H1 (cell line): Measurements from ENCODE around the gene LIPT2. TPM values are rescaled to one million over a fixed set of nuclear protein-coding genes. Genes with fewer than 3 reads are reported as not detected.

ENCODE experiments used
- BCL11A ChIP-seq, 2 experiments: IDR thresholded peaks; one replicate each; pipeline ENCODE4 v1.6.1; 2011; ENCODE audit warnings: low read depth in 2 of 2, low read length in 2 of 2, mild to moderate bottlenecking in 2 of 2
- CHD1 ChIP-seq: IDR thresholded peaks from 2 replicates; pipeline ENCODE4 v1.6.1; 2012; ENCODE audit warnings: low read depth, low read length, improper control_type of control experiment
- CHD7 ChIP-seq: fragments of 300-600 bp; sonication (generic); IDR thresholded peaks from 2 replicates; pipeline ENCODE4 v1.7.1; 2012; ENCODE audit warnings: low read length, moderate library complexity, mild to moderate bottlenecking, inconsistent platforms; ENCODE audit not compliant: insufficient replicate concordance
- EGR1 ChIP-seq: IDR thresholded peaks from 2 replicates; pipeline ENCODE4 v1.6.1; 2011; ENCODE audit warnings: low read depth, low read length, borderline replicate concordance
- RNF2 ChIP-seq: fragments of 200-900, 300-1000 bp; sonication (generic); IDR thresholded peaks from 2 replicates; pipeline ENCODE4 v1.7.1; 2016; ENCODE audit warnings: borderline replicate concordance, low read depth, mild to moderate bottlenecking, antibody characterized with exemption, low read length; ENCODE audit not compliant: poor library complexity, severe bottlenecking; ENCODE audit errors: missing control alignments
- SP1 ChIP-seq: IDR thresholded peaks from 2 replicates; pipeline ENCODE4 v1.6.1; 2011; ENCODE audit warnings: low read depth, low read length
- TAF1 ChIP-seq: IDR thresholded peaks from 2 replicates; pipeline ENCODE4 v1.6.1; 2011; ENCODE audit warnings: mild to moderate bottlenecking, low read depth, low read length
- polyA plus RNA-seq, 7 experiments: library from polyadenylated mRNA; depleted of rRNA in 3 of 7; stranded (reverse) in 5 of 7; unstranded in 2 of 7; fragments of >200 nt in 5 of 7; fragments of 200-250 nt in 2 of 7; gene quantifications; 1 replicate in 5 of 7; 2 replicates in 1 of 7; 4 replicates in 1 of 7; pipeline versions ENCODE4 v1.2.1 to v1.2.3, GENCODE V29; 2011 to 2013; ENCODE audit warnings: missing spikeins in 2 of 7, mixed read lengths in 2 of 7
- total RNA-seq: library from RNA; stranded (reverse); fragmentation: NEBNext Ultra II Directional; extraction: Animal tissue kit (Norgen Biotek cat#: 25700); gene quantifications from 2 replicates; pipeline ENCODE4 v1.2.1, GENCODE V29; 2021

The LIPT2 gene
- total and polyA plus RNA-seq, 2 of the 8 experiments (the other 6 are each of a cell fraction or from before 2014, with no cell fraction given), result 6.4 to 16.7 TPM

- TF ChIP-seq CHD7 (no peak), TAF1 (no peak), BCL11A (IDR thresholded peaks at IDR 0.05; ENCODE audit: low read depth in 2 of 2, low read length in 2 of 2) (no peak), RNF2 (no peak), EGR1 (no peak), SP1 (no peak), CHD1 (no peak)
- TF ChIP-seq, all 59 proteins: peak for 0
Observed at GRCh38 chr11:74471668-74472429, 21.7 kb downstream of the LIPT2 start (continued).
